Measurements from ENCODE around the gene HIPK2.

HIPK2 gene

DNA sequence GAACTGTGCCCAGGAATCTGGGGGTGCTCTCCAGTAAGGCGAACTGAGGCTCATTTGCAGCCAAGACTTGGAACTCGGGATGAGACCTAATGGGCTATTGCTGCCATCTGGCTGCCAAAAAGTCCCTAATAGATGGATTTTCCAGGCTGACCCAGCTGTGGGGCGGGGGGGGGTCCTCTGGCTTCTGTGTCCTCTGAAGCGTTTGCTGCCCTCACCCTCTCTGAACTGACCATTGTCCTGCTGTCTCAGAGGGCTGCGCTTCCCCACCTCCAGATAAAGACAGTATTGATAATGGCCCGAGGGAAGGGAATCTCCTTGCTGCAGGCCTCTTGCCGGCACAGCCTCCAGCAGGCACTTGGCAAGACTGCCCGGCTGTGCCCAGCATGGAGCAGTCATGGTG lies 207.7 kb downstream of the HIPK2 start:
- TF ChIP-seq, protein P1, sequence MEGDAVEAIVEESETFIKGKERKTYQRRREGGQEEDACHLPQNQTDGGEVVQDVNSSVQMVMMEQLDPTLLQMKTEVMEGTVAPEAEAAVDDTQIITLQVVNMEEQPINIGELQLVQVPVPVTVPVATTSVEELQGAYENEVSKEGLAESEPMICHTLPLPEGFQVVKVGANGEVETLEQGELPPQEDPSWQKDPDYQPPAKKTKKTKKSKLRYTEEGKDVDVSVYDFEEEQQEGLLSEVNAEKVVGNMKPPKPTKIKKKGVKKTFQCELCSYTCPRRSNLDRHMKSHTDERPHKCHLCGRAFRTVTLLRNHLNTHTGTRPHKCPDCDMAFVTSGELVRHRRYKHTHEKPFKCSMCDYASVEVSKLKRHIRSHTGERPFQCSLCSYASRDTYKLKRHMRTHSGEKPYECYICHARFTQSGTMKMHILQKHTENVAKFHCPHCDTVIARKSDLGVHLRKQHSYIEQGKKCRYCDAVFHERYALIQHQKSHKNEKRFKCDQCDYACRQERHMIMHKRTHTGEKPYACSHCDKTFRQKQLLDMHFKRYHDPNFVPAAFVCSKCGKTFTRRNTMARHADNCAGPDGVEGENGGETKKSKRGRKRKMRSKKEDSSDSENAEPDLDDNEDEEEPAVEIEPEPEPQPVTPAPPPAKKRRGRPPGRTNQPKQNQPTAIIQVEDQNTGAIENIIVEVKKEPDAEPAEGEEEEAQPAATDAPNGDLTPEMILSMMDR (IDR thresholded peaks at IDR 0.05; ENCODE audit: control extremely low read depth, extremely low read depth, low read depth, missing control alignments): no peak
- ChIA-PET POLR2A (no interaction called here), CTCF (interaction anchor here (1.2 to 1.3 kb wide), 2 partner anchors 12 to 432 kb away, joined by 3 to 5 read pairs; no protein-coding TSS in a partner anchor)
- no peak for DNase-seq (ENCODE audit: extremely low spot score)

DNA sequence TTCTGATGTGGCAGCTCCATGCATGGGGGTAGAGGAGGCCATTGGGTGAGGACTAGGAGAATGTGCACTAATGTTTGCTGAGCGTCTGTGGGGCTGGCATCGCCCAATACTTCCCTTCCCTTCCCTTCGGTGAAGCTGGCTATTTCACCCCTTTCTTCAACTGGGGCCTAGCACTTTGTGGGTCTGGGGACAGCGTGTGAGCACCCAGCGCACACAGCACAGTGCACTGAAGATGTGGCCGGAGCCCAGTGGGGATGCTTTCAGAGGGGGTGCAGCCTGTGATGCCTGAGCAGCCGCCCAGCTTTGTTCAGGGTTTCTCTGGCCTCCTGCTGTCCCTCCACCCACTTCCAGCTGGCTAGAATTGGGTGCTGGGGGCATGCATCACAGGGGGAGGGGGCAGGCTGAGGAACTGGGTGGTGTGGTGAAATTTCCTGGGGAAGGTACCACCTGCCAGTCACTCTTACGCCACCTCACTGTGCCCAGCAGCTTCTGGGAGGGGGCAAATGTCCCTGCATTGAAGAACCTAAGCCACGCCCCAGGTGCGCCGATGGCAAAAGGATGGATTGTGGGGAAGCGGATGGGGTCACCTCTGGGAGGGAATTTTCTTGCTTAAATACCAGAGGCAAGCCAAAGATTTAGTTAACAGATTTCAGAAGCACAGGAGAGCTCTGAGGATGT lies 208.8 kb downstream of the HIPK2 start:
- ChIA-PET CTCF (interaction anchor here (0.8 to 2.0 kb wide), 3 partner anchors 11 to 21 kb away, joined by 3 to 6 read pairs (median 5); no protein-coding TSS in a partner anchor), POLR2A (no interaction called here)
- TF ChIP-seq, protein P1 (IDR thresholded peaks at IDR 0.05; ENCODE audit: control extremely low read depth, extremely low read depth, low read depth, missing control alignments): no peak
- no peak for DNase-seq (ENCODE audit: extremely low spot score)

DNA sequence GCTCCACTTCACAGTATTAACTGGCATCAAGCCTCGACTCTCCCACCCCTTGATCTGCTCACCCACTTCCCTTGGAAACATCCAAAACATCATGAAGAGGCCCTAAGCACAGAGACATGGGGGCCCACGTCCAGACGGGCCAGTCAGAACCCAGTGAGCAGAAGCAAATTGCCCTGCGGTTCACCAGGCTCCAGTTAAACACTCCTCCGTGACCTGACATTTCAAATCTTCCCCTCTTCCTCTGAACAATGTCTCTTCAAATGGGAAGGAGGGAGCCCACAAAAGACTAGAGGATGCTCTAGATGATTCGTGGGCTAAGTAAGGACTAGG lies 209.5 kb downstream of the HIPK2 start:
- DNase-seq (ENCODE audit: extremely low spot score): no peak
- ChIA-PET POLR2A (no interaction called here), CTCF (interaction anchor here (0.8 to 2.0 kb wide), 2 partner anchors 12 to 22 kb away, joined by 3 to 6 read pairs; no protein-coding TSS in a partner anchor)
- TF ChIP-seq, protein P1 (IDR thresholded peaks at IDR 0.05; ENCODE audit: control extremely low read depth, extremely low read depth, low read depth, missing control alignments): no peak

DNA sequence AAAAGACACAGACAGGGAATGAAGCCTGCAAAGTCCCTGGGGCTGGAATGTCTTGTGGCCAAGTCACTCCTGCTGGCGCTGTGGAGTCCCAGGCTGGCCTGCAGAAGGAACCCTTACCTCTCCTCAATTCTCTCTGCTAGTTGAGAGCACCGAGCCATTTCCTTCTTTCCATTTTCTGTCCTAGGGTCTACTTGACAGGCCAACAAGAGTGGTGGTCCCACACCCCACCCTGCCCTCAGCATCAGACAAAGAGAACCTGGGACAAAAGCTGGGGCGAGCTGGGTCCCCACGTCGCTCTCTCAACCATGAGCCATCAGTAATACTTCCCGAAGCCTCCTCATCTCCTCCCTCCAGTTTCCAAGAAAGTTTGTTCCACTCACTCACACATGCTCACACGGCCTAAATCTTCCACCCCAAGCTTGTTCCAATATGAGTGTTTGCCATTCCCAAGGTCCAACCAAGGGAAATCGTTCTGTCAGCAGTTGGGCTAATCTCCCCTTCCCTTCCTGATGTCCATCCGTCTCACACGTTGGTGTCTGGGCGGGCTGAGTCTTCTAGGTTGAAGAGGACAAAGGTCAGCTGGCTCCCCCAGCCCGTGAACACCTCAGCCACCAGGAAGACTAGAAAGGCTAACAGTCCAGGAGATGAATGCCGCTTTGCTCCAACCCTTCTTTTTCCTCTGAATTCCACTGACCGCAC lies 210.0 kb downstream of the HIPK2 start:
- ChIA-PET POLR2A (no interaction called here), CTCF (interaction anchor here (0.8 to 2.0 kb wide), 2 partner anchors 13 to 23 kb away, joined by 3 to 6 read pairs; no protein-coding TSS in a partner anchor)
- no peak for DNase-seq (ENCODE audit: extremely low spot score)
- TF ChIP-seq, protein P1 (IDR thresholded peaks at IDR 0.05; ENCODE audit: control extremely low read depth, extremely low read depth, low read depth, missing control alignments): no peak

DNA sequence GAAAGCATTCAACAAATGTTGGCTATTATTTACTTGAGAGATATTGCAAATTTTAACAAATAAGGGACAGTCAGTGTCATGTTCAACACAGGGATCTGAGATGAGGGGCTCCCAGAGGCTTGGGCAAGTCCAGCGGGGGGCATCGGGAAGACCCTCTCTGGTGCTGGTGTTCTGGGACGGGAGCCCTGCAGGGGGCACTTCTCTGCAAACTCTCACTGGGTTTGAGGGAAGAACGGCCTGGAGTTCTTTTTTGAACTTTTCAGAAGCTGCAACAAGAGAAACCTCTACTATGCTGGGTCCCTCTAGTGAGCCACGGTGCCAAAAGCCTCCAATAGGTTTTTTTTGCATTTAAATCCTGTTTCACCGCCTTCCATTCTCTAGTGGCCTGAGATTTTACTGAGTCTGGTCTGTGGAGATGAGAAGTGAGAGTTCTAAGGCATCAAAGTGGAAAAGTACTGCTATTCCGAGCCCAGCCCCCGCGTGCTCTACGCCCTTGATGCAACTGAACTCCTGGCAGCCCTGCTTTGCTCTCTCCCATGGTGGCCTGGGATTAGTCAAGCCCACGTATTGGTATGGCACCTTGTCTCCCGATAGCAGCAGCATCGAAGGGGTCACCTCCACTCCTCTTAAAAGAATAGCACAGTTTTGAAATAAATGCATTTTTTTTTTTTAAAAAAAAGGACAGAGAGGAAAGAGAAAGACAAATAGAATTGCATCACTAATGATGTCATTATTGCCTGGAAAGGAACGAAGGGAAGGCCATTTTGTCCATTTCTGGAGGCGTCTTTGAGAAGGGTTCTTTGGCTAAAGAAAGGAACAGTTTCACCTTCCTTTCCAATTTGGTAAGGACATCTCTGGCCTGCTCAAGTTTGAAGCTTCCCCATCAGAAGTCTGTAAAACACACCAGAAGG lies 210.8 kb downstream of the HIPK2 start:
- CTCF ChIA-PET: interaction anchor here (1.2 to 2.0 kb wide), 3 partner anchors 13 to 435 kb away, joined by 3 to 6 read pairs (median 4); no protein-coding TSS in a partner anchor
- DNase-seq (ENCODE audit: extremely low spot score): no peak
- TF ChIP-seq, protein P1 (IDR thresholded peaks at IDR 0.05; ENCODE audit: control extremely low read depth, extremely low read depth, low read depth, missing control alignments): no peak
- POLR2A ChIA-PET: no interaction called here

DNA sequence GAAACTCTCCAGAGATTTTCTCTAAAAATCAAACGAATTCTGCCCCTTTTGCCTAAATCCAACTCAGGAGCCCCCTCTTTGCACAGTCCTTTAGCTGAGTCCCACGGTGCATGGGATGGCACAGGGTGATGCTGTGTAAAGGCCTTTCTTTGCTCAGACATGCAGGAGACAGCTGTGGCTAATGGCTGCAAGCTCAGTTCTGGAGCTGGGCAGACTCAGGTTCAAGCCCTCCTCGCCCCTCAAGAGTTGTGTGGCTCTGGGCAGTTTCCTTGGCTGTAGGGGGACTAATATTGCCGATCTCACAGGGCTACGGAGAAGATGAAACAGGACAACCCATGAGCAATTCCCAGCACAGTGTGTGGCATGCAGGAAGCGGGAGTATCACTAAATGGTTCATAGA lies 211.7 kb downstream of the HIPK2 start:
- POLR2A ChIA-PET: no interaction called here
- CTCF ChIA-PET: interaction anchor here (0.9 to 1.4 kb wide), 4 partner anchors 14 to 436 kb away, joined by 3 to 4 read pairs (median 3); no protein-coding TSS in a partner anchor
- TF ChIP-seq, protein P1 (IDR thresholded peaks at IDR 0.05; ENCODE audit: control extremely low read depth, extremely low read depth, low read depth, missing control alignments): no peak
- DNase-seq (ENCODE audit: extremely low spot score): no peak

Data from GM10248 (cell line).